HG03159 (cell line): ENCODE data around the gene TARS2.

Source experiments
- ATAC-seq: cut with Tn5 transposase; IDR thresholded peaks from one replicate; pipeline ENCODE4 v1.9.1; 2021; ENCODE audit warnings: mild to moderate bottlenecking, moderate library complexity; ENCODE audit not compliant: unreplicated experiment

The TARS2 gene, protein sequence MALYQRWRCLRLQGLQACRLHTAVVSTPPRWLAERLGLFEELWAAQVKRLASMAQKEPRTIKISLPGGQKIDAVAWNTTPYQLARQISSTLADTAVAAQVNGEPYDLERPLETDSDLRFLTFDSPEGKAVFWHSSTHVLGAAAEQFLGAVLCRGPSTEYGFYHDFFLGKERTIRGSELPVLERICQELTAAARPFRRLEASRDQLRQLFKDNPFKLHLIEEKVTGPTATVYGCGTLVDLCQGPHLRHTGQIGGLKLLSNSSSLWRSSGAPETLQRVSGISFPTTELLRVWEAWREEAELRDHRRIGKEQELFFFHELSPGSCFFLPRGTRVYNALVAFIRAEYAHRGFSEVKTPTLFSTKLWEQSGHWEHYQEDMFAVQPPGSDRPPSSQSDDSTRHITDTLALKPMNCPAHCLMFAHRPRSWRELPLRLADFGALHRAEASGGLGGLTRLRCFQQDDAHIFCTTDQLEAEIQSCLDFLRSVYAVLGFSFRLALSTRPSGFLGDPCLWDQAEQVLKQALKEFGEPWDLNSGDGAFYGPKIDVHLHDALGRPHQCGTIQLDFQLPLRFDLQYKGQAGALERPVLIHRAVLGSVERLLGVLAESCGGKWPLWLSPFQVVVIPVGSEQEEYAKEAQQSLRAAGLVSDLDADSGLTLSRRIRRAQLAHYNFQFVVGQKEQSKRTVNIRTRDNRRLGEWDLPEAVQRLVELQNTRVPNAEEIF

DNA sequence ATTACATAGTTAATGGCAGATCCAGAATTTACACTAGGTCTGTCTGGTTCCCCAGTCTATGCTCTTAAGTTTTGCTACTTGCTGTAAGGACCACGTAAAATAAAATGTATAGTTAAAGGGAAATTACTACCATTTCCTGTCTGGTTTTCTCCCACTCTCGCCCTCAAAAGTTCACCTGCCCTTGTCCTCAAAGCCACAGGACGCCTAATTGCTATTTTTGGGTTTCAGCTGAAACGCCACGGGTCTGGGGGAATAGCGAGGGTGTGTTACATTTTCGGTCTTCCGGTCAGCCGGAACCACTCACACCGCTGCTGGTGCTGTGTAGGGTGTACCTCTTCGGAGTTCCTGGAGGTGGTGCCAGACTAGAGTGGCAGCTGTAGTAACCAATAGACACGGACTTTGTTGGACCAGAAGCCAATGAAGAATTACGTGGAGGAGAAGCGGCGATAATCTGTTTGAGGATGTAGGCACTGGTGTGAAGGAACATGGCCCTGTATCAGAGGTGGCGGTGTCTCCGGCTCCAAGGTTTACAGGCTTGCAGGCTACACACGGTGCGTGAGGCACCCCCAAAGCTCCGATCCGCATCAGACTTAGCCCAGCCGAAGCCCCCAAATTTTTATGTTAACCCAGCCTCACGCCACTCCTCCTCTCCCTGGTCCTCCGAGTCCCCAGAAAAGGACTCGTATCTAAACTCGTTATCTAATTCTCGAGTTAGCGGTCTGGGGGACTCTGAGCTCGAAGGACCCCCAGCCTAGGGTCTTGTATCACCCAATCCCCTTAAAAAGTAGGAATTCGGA is at the start of gene TARS2:
TARS2 (plus strand) TSS at position 454 of the 797 bp plus-strand sequence; CDS start at position 486, 32 bp downstream.
- ATAC-seq = peak; percentile 98

DNA sequence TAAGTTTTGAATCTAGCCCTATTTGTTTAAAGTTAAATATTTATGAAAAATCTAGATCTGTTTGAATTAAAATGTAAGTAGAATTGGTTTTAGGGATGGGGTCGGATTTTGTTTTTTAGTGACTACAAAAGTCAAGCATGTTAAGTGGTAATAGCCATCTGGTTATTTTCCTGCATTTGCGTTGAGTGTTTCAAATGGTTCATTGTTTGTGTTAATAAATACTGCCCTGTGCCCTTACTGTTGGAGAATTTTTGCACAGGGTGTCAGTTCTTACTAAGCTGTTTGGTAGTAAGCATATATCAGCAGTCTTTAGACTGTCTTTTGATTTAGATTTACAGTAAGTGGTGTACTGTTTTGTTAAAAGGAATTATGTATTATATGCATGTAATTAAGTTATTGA is 46.1 kb upstream of the TARS2 start:
- ATAC-seq = no peak

DNA sequence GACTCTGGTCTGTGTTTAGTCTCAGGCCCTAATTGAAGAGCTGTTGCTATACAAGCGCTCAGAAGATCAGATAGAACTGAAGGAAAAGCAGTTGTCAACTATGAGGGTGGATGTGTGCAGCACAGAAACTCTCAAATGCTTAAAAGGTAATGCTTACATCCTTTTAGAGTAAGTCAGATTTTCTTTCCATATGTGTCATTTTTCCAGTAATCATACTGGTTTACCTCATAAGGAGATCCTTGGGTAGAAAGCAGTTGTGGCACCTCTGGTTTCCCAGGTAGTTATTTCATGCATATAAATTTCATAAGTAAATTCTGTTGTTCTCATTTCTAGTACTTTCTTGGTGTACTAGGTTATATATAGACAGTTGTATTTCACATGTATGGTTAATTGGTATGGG is 43.0 kb upstream of the TARS2 start:
- no peak for ATAC-seq

DNA sequence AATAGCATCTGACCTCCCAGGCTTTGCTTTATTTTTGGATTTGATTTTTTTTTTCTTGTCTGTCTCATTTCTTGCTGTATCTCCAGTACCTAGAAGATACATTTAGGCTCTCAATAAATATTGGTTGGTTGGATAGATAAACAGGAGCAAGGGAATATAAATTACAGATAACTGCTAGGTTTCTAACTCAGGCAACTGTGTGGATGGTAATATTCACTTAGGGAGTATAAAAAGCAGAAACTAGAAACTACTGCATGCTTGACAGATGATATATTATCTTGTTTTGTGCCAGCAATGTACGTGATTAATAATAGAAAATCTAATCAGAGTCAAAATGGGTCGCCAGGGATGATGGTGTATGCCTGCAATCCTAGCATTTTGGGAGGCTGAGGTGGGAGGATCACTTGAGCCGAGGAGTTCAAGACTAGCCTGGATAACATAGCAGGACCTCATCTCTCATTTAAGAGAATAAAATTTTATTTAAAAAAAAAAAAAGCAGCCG is 31.0 kb upstream of the TARS2 start:
- ATAC-seq = no peak

DNA sequence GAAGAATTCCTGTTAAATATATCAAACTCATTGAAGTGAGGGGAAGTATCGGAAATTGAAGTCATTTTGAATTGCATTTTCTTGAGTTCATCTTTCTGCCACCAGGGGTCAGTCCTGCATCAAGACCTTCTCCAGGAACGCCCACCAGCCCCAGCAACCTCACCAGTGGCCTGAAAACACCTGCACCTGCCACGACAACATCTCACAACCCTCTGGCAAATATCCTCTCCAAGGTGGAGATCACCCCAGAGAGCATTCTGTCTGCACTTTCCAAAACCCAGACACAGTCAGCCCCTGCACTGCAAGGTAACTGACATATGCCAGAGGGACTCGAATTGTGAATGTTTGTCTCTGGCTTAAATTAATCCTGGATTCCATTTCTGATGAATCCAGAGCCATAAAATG is 22.8 kb upstream of the TARS2 start:
- ATAC-seq = no peak

DNA sequence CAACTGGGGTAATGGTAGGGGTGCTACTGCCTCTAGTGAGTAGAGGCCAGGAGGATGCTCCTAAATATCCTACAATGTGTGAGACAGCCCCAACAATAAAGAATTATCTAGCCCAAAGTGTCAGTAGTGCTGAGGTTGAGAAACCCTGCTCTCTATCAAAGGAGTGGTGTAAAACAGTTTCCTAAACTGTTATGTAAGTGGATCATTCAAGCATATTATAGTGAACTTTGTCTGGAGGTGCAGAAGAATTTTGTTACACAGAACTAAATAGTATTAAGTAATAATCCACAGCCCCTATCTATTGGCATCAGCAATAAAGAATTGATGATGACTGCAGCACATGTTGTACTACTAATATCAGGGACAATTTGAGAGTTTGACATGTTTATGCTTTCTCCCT is 20.3 kb upstream of the TARS2 start:
- ATAC-seq = no peak

DNA sequence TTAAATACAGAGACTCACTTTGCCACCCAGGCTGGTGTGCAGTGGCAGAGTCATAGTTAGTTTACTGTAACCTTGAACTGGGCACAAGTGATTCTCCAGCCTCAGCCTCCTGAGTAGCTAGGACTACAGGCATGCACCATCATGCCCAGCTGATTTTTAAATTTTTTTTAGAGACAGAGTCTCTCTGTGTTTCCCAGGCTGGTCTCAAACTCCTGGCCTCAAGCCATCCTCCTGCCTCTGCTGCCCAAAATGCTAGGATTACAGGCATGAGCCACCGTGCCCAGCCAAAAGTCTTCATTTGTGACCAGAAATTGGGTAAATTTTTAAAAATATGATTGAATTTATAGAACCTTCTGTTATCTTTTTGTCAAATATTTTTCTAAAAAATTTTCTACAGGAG is 17.9 kb upstream of the TARS2 start:
- ATAC-seq = no peak

DNA sequence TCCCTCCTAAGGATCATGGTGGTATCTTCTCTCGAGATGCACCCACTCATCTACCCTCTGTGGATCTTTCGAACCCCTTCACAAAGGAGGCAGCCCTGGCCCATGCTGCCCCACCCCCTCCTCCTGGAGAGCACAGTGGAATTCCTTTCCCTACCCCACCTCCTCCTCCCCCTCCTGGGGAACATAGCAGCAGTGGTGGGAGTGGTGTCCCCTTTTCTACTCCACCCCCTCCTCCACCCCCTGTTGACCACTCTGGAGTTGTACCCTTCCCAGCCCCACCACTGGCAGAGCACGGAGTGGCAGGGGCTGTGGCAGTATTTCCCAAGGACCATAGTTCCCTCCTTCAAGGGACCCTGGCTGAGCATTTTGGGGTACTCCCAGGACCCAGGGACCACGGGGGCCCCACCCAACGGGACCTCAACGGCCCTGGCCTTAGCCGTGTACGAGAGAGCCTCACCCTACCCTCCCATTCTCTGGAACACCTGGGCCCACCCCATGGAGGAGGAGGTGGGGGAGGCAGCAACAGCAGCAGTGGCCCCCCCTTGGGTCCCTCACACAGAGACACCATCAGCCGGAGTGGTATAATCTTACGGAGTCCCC is 14.5 kb upstream of the TARS2 start:
- no peak for ATAC-seq

DNA sequence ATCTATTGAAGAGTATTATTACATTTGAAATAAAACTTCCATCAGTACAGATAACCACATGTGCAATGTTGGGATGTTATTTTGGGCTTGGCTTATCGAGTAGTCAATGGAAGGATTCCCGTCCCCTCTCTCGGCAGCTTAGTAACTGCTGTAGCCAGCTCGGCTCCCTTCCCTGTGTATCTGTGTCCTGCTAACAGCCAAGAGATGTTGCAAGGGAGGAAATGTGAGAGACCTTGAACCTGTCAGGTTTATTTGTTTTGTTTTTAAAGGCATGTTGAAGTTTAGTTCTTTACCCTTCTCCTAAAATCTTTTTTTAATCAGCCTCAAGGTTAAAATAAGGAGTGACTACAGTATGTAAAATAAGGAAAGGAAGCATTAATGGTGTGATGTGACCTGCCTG is 13.6 kb upstream of the TARS2 start:
- no peak for ATAC-seq

DNA sequence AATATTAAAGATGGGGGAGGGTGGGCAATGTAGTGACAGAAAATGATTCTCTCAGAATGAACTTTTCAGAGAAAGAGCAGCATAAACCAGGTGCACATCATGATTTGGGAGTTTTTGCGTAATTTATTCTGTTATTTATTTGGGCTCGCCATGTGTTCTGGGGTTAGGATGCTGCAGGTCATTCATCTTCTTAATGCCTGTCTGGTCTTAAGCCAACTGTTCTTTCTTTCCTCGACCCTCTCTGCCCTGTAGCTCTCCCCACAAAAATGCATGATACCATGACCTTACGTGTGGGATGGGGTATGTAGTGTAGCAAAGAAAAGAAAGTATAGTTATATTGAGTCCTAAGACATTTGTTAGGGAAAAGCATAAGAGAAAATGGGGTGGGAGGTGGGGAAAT is 12.3 kb upstream of the TARS2 start:
- ATAC-seq = no peak

DNA sequence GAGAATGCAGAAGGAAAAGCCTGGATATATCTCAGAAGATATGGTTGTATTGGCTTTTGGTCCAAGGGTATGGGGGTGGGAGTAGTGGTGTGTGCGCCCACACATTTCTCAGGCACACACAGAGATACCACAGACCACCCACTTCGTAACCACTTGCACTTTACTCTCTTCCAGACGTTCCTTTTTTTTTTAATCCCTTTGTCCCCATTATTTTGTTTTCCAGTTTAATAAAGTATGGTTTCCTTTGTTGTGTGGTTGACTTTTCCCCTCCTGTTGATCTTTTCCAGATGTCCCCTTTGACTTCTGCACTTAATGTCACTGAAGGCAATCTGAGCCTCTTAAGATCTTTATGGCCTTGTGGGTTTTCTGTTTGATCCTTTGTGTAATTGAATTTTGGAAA is 10.5 kb upstream of the TARS2 start:
- ATAC-seq = no peak

DNA sequence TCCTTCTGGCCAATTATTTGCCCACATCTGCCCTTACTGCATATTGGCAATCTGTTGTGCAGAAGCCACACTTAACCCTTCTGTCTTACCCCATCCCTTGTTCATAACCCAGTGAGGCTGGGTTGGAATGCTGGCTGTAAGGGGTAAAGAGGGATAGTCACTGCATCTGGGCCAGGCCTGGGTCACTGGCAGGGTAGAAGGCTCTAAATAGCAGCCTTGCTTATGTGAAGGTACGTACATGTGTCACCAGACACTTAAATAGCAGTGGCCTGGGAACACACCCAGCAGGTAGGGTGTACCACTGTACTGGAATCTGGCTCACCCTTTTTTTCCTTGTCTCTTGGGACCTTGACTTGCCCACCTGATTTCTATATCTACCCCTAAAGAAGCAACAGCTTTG is 9.9 kb upstream of the TARS2 start:
- ATAC-seq = no peak

DNA sequence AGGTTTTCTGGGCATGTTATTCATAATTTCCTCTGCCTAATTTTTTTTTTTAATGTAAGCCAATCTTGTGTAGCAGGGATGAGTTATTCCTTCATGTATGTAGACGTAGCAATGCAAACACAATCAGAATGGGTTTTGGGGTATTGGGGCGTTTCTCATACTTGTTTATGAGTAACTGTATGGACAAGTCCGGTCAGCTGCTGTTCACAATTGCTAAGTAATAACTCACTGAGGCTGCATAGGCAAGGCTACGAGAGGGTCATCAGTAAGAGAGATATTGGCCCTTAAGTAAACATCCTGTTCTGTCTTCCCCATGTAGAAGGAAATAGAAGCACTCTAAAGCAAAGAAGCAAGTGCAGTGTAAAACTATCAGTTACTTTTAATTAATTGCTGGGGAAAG is 9.5 kb upstream of the TARS2 start:
- no peak for ATAC-seq

DNA sequence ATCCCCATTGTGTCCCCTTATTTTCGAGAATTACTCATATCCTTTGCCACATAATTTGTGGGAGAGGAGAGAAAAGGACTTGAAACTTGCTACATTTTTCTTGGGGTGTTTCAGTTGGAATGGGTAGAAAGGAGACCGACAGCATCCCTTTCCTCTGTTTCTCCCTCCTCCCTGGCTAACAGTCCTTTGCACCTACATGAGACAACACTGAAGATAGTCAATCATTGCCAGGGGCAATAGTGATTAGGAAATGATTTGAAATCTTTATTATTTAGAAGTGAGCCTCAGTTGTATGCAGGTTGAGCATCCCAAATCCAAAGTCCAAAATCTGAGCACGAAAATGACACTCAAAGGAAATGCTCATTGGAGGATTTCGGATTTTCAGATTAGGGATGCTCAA is 7.8 kb upstream of the TARS2 start:
- ATAC-seq = no peak

DNA sequence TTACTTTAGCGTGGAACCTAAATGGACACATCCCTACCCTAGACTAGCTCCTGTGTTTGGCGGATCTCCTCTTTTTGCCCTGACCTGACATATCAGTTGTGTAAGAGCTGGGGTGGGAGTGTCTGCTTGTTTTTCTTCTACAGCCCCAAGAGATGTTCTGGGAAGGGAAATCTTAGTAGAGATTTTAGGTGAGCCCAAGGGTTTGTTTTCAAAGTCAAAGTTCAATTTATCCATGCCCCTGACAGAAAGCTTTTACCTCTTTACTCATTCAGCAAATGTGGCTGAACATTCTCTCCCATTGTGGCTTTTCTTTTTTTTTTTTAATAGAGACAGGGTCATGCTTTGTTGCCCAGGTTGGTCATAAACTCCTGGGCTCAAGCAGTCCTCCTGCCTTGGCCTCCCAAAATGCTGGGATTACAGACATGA is 7.3 kb upstream of the TARS2 start:
- no peak for ATAC-seq

DNA sequence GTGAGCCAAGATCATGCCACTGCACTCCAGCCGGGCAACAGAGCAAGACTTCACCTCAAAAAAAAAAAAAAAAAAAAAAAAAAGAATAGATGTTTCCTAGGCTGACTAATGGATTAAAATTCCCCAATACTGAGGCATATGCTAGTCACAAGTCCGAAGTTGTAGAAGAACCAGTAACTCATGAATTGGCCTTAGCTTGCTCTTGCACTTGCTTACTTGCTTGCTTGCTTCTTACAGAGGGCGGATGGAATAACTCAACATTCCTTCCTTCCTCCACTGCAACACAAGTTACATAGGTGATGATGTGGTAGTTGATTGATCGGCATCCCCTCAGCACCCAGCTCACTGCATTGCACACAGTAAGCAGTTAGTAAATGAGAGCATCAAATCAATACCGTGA is 2.8 kb upstream of the TARS2 start:
- no peak for ATAC-seq

DNA sequence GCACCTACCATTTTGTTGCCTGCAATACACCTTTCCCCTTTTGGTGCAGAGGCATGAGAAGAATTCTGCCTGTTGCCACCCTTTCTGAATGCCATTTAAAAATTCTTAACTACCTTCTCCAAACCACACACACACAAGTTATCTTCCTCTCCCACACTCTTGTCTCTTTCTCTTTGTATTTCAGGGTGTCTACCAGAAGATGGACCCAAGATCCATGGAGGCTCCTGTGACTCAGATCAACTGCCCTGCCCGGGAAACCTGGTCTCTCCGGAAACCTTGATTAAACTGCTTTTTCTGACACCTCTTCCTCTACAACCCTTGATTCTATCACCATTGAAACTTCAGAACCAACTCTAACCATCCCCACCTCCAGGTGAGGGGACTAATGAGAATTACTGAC is 2.4 kb upstream of the TARS2 start:
- ATAC-seq = no peak

DNA sequence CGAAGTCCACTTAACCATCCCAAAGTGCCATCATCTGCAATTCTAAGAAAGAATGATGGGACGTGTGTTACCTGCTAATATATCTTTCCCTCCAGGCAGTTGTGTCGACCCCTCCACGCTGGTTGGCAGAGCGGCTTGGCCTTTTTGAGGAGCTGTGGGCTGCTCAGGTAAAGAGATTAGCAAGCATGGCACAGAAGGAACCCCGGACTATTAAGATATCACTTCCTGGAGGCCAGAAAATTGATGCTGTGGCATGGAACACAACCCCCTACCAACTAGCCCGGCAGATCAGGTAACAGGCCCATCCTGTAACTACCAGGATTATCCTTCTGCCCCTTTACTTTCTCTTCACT is 520 bp downstream of the TARS2 start:
- ATAC-seq = no peak

DNA sequence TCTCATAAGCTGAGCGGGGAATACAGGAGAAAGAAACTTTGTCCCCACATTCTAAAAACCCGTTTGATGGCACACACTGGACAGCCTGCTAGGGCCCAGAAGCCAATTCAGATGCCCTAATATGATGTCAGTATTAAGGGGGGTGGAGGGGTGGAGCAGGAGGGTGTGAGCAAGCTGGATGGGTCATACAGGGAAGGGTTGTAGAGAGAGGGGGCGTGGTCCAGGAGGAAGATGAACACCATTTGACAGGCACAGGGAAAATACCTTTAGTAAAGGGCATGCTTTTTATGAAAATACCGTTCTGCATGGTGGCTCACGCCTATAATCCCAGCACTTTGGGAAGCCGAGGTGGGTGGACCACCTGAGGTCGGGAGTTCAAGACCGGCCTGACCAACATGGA is 6.0 kb downstream of the TARS2 start:
- no peak for ATAC-seq

DNA sequence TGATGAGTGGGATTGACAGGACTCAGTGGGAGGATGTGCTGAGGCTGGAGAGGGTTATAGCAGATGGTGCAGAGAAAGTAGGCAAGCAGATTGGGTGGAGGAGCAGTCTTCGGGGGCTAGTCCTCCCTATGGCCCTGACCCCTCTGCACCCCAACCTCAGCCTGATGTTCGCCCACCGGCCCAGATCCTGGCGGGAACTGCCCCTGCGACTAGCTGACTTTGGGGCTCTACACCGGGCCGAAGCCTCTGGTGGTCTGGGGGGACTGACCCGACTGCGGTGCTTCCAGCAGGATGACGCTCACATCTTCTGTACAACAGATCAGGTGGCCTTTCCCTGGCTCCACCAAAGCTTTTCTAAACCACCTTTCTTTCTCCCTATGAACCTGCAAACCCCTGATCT is 11.1 kb downstream of the TARS2 start:
- no peak for ATAC-seq

DNA sequence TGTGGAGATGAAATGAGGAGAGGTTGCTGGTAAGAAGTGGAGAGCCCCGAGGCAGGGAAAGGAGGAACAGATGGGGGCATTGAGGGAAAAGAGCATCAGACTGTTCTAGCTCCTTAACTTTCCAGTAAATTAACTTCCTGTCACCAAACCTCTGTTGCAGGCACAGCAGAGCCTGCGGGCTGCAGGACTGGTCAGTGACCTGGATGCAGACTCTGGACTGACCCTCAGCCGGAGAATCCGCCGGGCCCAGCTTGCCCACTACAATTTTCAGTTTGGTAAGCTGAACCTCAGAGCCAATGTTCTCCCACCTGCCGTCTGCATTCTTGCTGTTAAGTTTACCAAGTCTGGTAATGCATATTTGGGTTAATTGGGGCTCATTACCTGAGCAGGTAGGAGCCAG is 18.2 kb downstream of the TARS2 start:
- no peak for ATAC-seq
